ENCODE results near the gene CAB39L.

DNA sequence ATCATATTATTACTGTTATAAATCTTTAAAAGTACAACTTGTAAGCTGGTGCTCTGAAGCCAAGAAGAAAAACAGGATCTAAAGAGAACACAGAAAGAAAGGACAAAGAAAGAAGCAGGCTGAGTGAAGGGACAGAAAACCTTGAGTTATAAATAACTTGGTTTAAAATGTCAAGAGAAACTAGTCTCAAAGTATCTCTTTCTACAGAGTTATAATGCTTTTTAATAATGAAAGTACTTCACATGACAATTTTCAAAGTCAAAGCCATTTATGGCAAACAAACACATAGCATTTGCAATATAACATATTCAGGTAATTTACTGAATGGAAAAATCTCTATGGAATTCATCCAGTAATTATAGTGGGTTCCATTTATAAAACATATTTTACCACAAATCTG lies 33.4 kb downstream of the CAB39L start:
- TF ChIP-seq, protein P1, sequence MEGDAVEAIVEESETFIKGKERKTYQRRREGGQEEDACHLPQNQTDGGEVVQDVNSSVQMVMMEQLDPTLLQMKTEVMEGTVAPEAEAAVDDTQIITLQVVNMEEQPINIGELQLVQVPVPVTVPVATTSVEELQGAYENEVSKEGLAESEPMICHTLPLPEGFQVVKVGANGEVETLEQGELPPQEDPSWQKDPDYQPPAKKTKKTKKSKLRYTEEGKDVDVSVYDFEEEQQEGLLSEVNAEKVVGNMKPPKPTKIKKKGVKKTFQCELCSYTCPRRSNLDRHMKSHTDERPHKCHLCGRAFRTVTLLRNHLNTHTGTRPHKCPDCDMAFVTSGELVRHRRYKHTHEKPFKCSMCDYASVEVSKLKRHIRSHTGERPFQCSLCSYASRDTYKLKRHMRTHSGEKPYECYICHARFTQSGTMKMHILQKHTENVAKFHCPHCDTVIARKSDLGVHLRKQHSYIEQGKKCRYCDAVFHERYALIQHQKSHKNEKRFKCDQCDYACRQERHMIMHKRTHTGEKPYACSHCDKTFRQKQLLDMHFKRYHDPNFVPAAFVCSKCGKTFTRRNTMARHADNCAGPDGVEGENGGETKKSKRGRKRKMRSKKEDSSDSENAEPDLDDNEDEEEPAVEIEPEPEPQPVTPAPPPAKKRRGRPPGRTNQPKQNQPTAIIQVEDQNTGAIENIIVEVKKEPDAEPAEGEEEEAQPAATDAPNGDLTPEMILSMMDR (CRISPR knock-in tag; IDR thresholded peaks at IDR 0.05): no peak
- no peak for TF ChIP-seq TAF15 (IDR thresholded peaks at IDR 0.05; ENCODE audit: low read depth, low read length, poor library complexity, severe bottlenecking)
- no peak for TF ChIP-seq E2F5 (CRISPR knock-in tag; conservative IDR thresholded peaks at IDR 0.05)
- TF ChIP-seq ZBTB20 (CRISPR knock-in tag; IDR thresholded peaks at IDR 0.05; ENCODE audit: borderline replicate concordance, low read depth): no peak
- no peak for TF ChIP-seq NFE2L1 (CRISPR knock-in tag; IDR thresholded peaks at IDR 0.05; ENCODE audit: borderline replicate concordance)
- TF ChIP-seq POLR2A (IDR thresholded peaks at IDR 0.05; ENCODE audit: insufficient read depth in 1 of 2, low read depth in 2 of 2, low read length in 2 of 2): no peak
- no peak for TF ChIP-seq ZNF546 (CRISPR knock-in tag; conservative IDR thresholded peaks at IDR 0.05)
- no peak for TF ChIP-seq RFX5 (IDR thresholded peaks at IDR 0.05; ENCODE audit: low read depth, low read length)
- TF ChIP-seq PRDM10 (CRISPR knock-in tag; IDR thresholded peaks at IDR 0.05; ENCODE audit: low read depth): no peak
- TF ChIP-seq ZNF3 (CRISPR knock-in tag; IDR thresholded peaks at IDR 0.05): no peak
- no peak for TF ChIP-seq ZNF816 (CRISPR knock-in tag; IDR thresholded peaks at IDR 0.05; ENCODE audit: borderline replicate concordance)

Measured in HepG2 (cell line).